Fibroblast of pulmonary artery (primary cell): Measurements from ENCODE around the gene IL6R.

Experiments
- DNase-seq: peaks from one replicate; pipeline ENCODE4 v3.0.0-alpha.2; 2010; ENCODE audit warnings: low read depth
- H3K4me3 ChIP-seq: replicated peaks from 2 replicates; pipeline ENCODE4 v1.5.1; 2011; ENCODE audit warnings: low read depth, mild to moderate bottlenecking, control low read depth, low read length, moderate library complexity
- CTCF ChIP-seq: IDR thresholded peaks from 2 replicates; pipeline ENCODE4 v1.5.1; 2011; ENCODE audit warnings: mild to moderate bottlenecking, control low read depth, low read length, inconsistent platforms; ENCODE audit errors: missing control alignments

Gene IL6R

GRCh38 chr1:154443274-154444013 lies 38.3 kb downstream of the IL6R start:
- no peak for TF ChIP-seq CTCF
- H3K4me3 ChIP-seq: no peak overlapping the region
- DNase-seq: no peak

- no peak for TF ChIP-seq CTCF
- H3K4me3 ChIP-seq: no peak overlapping the region
- peak; percentile 26 for DNase-seq
Measured at GRCh38 chr1:154445040-154445472, 39.9 kb downstream of the IL6R start.

GRCh38 chr1:154446292-154446691 lies 41.1 kb downstream of the IL6R start:
- DNase-seq: peak; percentile 75
- no peak for TF ChIP-seq CTCF
- H3K4me3 ChIP-seq: no peak overlapping the region

- H3K4me3 ChIP-seq: no peak overlapping the region
- no peak for TF ChIP-seq CTCF
- no peak for DNase-seq
Measured at GRCh38 chr1:154446789-154447188, 41.6 kb downstream of the IL6R start.

- H3K4me3 ChIP-seq: no peak overlapping the region
- TF ChIP-seq CTCF: no peak
- no peak for DNase-seq
Measured at GRCh38 chr1:154448331-154448811, 43.2 kb downstream of the IL6R start.

- no peak for DNase-seq
- H3K4me3 ChIP-seq: no peak overlapping the region
- TF ChIP-seq CTCF: no peak
Measured at GRCh38 chr1:154453161-154453560, 48.0 kb downstream of the IL6R start.

- H3K4me3 ChIP-seq: no peak overlapping the region
- TF ChIP-seq CTCF: no peak
- peak; percentile 78 for DNase-seq
Measured at GRCh38 chr1:154453574-154454352, 48.6 kb downstream of the IL6R start.
